Measurements from ENCODE around the gene TPCN2. TPM values are rescaled to one million over a fixed set of nuclear protein-coding genes. Genes with fewer than 3 reads are reported as not detected.
A peak's percentile ranks its signal among the peaks of the same experiment; 100 is the strongest.

Gene TPCN2
- total RNA-seq, 2 donors from 2014 or later, result 17.6 to 31.0 TPM

DNA sequence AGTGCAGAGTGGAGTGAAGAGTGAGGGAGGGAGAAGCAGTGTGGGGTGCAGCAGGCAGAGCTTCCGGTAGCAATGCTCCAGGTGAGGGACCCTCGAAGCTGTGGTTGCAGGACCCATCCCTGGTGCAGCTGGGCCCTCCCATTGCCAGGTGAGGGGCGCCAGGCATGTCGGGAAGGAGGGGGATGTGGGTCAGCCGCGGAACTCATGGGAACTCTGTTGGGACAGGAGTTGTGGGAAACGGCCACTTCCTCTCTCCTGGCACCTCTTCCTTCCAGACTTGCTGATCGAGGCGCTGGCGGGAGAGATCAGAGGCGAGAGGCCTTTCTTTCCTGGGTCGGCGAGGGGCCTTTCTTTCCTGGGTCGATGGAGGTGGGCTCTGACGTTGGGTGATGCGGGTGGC is 48.5 kb downstream of the TPCN2 start:
- TF ChIP-seq POLR2A (IDR thresholded peaks at IDR 0.05), result no peak
- TF ChIP-seq, protein P1, sequence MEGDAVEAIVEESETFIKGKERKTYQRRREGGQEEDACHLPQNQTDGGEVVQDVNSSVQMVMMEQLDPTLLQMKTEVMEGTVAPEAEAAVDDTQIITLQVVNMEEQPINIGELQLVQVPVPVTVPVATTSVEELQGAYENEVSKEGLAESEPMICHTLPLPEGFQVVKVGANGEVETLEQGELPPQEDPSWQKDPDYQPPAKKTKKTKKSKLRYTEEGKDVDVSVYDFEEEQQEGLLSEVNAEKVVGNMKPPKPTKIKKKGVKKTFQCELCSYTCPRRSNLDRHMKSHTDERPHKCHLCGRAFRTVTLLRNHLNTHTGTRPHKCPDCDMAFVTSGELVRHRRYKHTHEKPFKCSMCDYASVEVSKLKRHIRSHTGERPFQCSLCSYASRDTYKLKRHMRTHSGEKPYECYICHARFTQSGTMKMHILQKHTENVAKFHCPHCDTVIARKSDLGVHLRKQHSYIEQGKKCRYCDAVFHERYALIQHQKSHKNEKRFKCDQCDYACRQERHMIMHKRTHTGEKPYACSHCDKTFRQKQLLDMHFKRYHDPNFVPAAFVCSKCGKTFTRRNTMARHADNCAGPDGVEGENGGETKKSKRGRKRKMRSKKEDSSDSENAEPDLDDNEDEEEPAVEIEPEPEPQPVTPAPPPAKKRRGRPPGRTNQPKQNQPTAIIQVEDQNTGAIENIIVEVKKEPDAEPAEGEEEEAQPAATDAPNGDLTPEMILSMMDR (IDR thresholded peaks at IDR 0.05), result no peak
- TF ChIP-seq POLR2AphosphoS5 (IDR thresholded peaks at IDR 0.05), result no peak
- H3K27ac ChIP-seq, result no peak overlapping the region
- DNase-seq (ENCODE audit: low spot score), result no peak
- no peaks in the 10 kb centered on the region for H3K27me3 ChIP-seq (replicated peaks; ENCODE audit: insufficient read depth)
- 67% methylated on average over 16 of the region's 16 CpGs for WGBS
- H3K9me3 ChIP-seq, result no peaks in the 10 kb centered on the region
- no peak overlapping the region for H3K4me3 ChIP-seq
- H3K36me3 ChIP-seq, result no peaks in the 10 kb centered on the region
- H3K4me1 ChIP-seq (replicated peaks), result peaks cover 4% of the 10 kb centered on the region
- intact Hi-C loops (cut with DNase I), result no loop called here

DNA sequence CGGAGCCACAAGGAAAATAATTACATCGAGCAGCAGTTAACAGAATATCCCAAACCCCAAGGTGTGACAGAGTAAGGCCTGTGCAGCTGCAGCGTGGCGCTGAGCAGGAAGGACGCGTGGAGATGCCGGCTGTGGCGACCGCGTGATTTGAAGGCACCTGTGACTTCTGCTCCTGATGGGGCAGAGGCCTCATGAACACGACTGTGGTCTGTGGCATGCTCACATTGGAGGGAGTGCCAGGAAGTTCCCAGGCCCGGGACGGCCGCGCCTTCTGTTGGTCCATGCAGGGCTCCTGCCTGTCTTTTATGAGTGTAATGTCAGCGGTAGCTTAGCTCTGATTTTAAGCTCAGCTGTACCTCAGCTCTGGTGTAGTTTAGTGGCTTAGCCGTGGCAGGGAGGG is 50.4 kb downstream of the TPCN2 start:
- Histone ChIP-seq H3K4me3 (no peak overlapping the region), H3K9me3 (no peaks in the 10 kb centered on the region), H3K36me3 (no peaks in the 10 kb centered on the region), H3K4me1 (replicated peaks) (peaks cover 4% of the 10 kb centered on the region), H3K27ac (no peak overlapping the region), H3K27me3 (replicated peaks; ENCODE audit: insufficient read depth) (no peaks in the 10 kb centered on the region)
- 65% methylated on average over 16 of the region's 17 CpGs for WGBS
- DNase-seq (ENCODE audit: low spot score), result no peak
- TF ChIP-seq, protein P1 (IDR thresholded peaks at IDR 0.05), result no peak
- TF ChIP-seq POLR2A (IDR thresholded peaks at IDR 0.05), result no peak
- TF ChIP-seq POLR2AphosphoS5 (IDR thresholded peaks at IDR 0.05), result no peak
- intact Hi-C loops (cut with DNase I), result no loop called here

DNA sequence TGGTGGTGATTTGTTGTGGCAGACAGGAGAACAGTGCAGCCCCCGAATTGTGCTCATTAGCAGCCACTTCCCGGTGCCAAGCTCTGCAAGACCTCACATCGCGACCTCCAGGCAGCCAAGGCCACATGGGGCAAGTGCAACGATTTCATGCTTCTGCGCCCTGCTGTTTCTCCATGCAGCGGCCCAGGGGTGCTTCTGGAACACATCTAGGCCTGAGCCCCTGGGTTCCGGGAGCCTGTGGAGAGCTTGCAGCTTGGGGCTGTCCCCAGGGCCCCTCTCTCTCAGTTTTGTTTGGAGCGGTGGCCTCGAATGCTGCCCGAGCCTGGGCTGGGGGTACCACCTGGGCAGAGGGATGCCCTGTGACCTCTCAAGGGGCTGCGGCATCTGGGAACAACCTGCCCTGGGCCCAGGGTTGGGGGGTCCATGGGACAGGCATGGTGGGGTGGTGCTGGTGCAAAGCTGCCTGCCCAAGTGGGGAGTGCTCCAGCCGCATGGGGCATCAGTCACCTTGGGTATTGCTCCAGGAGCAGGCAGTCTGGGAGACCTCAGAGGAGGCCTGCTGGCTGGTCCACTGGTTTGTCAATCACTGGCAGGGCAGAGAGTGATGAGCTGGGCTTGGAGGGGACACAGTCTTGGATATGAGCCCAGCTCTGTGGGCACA is 51.9 kb downstream of the TPCN2 start:
- Histone ChIP-seq H3K27me3 (replicated peaks; ENCODE audit: insufficient read depth) (no peaks in the 10 kb centered on the region), H3K9me3 (no peaks in the 10 kb centered on the region), H3K36me3 (no peaks in the 10 kb centered on the region), H3K4me1 (replicated peaks) (peaks cover 12% of the 10 kb centered on the region), H3K27ac (no peak overlapping the region), H3K4me3 (no peak overlapping the region)
- TF ChIP-seq POLR2AphosphoS5 (IDR thresholded peaks at IDR 0.05), result no peak
- TF ChIP-seq, protein P1 (IDR thresholded peaks at IDR 0.05), result no peak
- no peak for TF ChIP-seq POLR2A (IDR thresholded peaks at IDR 0.05)
- DNase-seq (ENCODE audit: low spot score), result no peak
- 85% methylated on average over 13 of the region's 13 CpGs for WGBS
- intact Hi-C loops (cut with DNase I), result loop anchor here (1.0 to 2.0 kb wide), 2 partner anchors 543 to 570 kb away; no protein-coding TSS in a partner anchor

DNA sequence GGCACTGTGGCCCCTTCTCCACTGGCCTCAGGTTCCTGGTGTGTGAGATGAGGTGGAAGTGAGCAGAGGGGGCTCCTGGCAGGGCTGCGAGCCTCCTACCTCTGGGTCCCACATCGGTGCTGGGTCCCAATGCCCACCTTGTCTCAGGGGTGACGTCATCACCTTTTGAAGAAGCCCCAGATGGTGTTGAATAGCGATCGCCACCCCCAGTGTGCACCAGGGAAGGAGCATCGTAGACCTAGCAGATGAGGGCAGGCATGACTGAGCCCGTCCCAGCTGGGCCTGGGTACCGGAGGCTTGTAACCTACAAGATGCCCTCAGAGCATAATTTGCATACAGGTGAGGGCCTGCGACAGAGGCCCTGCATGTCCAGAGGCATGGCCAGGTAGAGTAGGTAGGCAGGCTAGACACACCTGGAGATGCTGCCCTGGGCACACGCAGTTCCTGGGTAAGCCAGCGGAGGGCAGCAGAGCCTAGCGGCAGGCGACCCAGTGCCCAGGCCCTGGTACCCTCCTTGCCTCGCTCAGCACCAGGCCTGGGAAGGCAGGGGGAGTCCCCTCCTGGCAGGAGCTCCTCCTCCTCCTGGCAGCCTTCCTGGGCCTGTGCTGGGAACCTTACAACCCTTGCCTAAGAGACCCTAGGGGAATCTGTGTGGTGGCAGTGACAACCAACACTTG is 52.5 kb downstream of the TPCN2 start:
- intact Hi-C loops (cut with DNase I), result loop anchor here (1.0 to 2.0 kb wide), 2 partner anchors 542 to 570 kb away; no protein-coding TSS in a partner anchor
- Histone ChIP-seq H3K4me1 (replicated peaks) (peaks cover 16% of the 10 kb centered on the region), H3K4me3 (no peak overlapping the region), H3K27ac (no peak overlapping the region), H3K27me3 (replicated peaks; ENCODE audit: insufficient read depth) (no peaks in the 10 kb centered on the region), H3K36me3 (no peaks in the 10 kb centered on the region), H3K9me3 (no peaks in the 10 kb centered on the region)
- TF ChIP-seq POLR2AphosphoS5 (IDR thresholded peaks at IDR 0.05), result peak; percentile 80
- TF ChIP-seq, protein P1 (IDR thresholded peaks at IDR 0.05), result peak; percentile 96 to 100 (median 99)
- no peak for TF ChIP-seq POLR2A (IDR thresholded peaks at IDR 0.05)
- 24% methylated on average over 9 of the region's 14 CpGs for WGBS
- DNase-seq (ENCODE audit: low spot score), result peak; percentile 87
